Liver (tissue), 3 donors: ENCODE results near the gene CRYGS.

ENCODE experiments used
- CTCF ChIP-seq: fragments of 150-350 bp; IDR thresholded peaks from 2 replicates; pipeline ENCODE4 v1.5.1; 2017; ENCODE audit warnings: improper control_type of control experiment, low read depth, low read length; ENCODE audit not compliant: missing input control
- JUND ChIP-seq, 2 donors: IDR thresholded peaks; 2 replicates each; pipeline ENCODE4 v1.6.1; 2016; ENCODE audit warnings: antibody characterized with exemption in 2 of 2
- MAX ChIP-seq: IDR thresholded peaks from 2 replicates; pipeline ENCODE4 v1.6.1; 2016; ENCODE audit warnings: antibody characterized with exemption
- TAF1 ChIP-seq: conservative IDR thresholded peaks from 2 replicates; pipeline ENCODE4 v1.6.1; 2016; ENCODE audit warnings: antibody characterized with exemption, mild to moderate bottlenecking
- donor health status: healthy.
- donor health status: healthy.

GRCh38 chr3:186566772-186567071 is 22.5 kb upstream of the CRYGS start:
- TF ChIP-seq JUND (IDR thresholded peaks at IDR 0.05) (no peak), CTCF (no peak), TAF1 (no peak), MAX (no peak)
